ENCODE data around the gene TNFAIP8L3.
"Not testable (repeated sequence)": the region's sequence is repeated elsewhere in the genome, so short reads cannot be mapped to it uniquely, and the experiment has no call there.

DNA sequence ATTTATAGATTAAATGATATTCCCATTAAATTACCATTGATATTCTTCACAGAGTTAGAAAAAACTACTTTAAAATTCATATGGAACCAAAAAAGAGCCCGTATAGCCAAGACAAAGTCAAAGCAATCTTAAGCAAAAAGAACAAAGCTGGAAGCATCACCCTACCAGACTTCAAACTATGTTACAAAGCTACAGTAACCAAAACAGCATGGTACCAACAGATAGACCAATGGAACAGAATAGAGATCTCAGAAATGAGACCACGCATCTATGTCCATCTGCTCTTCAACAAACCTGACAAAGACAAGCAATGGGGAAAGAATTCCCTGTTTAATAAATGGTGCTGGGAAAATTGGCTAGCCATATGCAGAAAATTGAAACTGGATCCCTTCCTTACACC, 45.6 kb upstream of the TNFAIP8L3 start:
- not testable (repeated sequence) for TF ChIP-seq POLR2A (IDR thresholded peaks at IDR 0.05)
- TF ChIP-seq, protein P1, sequence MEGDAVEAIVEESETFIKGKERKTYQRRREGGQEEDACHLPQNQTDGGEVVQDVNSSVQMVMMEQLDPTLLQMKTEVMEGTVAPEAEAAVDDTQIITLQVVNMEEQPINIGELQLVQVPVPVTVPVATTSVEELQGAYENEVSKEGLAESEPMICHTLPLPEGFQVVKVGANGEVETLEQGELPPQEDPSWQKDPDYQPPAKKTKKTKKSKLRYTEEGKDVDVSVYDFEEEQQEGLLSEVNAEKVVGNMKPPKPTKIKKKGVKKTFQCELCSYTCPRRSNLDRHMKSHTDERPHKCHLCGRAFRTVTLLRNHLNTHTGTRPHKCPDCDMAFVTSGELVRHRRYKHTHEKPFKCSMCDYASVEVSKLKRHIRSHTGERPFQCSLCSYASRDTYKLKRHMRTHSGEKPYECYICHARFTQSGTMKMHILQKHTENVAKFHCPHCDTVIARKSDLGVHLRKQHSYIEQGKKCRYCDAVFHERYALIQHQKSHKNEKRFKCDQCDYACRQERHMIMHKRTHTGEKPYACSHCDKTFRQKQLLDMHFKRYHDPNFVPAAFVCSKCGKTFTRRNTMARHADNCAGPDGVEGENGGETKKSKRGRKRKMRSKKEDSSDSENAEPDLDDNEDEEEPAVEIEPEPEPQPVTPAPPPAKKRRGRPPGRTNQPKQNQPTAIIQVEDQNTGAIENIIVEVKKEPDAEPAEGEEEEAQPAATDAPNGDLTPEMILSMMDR (IDR thresholded peaks at IDR 0.05): not testable (repeated sequence)

All from Peyer's patch (tissue), 4 donors.